Progenitor cell of endocrine pancreas (in vitro differentiated cells): ENCODE measurements around the gene CDKN2B-AS1. TPM values are rescaled to one million over a fixed set of nuclear protein-coding genes. Genes with fewer than 3 reads are reported as not detected.

Experiments
- DNase-seq: peaks from one replicate; pipeline ENCODE4 v3.0.0; 2021; ENCODE audit warnings: low spot score; ENCODE audit not compliant: unreplicated experiment
- H3K27ac Mint-ChIP-seq: 2 replicates; pipeline ENCODE4 v1.8.0; 2021; ENCODE audit warnings: mild to moderate bottlenecking, moderate library complexity, mixed read lengths
- H3K27me3 Mint-ChIP-seq: 2 replicates; pipeline ENCODE4 v1.8.0; 2021; ENCODE audit warnings: mixed read lengths
- H3K36me3 Mint-ChIP-seq: 2 replicates; pipeline ENCODE4 v1.8.0; 2022; ENCODE audit warnings: mixed read lengths; ENCODE audit not compliant: insufficient read depth
- H3K4me1 Mint-ChIP-seq: 2 replicates; pipeline ENCODE4 v1.8.0; 2021; ENCODE audit warnings: low read depth, mixed read lengths
- H3K4me3 Mint-ChIP-seq: 2 replicates; pipeline ENCODE4 v1.8.0; 2021; ENCODE audit warnings: low read depth, mild to moderate bottlenecking, moderate library complexity, mixed read lengths
- H3K9me3 Mint-ChIP-seq: 2 replicates; pipeline ENCODE4 v1.8.0; 2021; ENCODE audit warnings: low read depth, mixed read lengths
- total RNA-seq: library from RNA; stranded (reverse); gene quantifications from 2 replicates; pipeline ENCODE4 v1.2.1, GENCODE V29; 2021
- TF ChIP-seq, protein P1 (sequence below): fragments of 200-600 bp; sonication (generic); IDR thresholded peaks from one replicate; pipeline ENCODE4 v1.5.0; 2021; ENCODE audit warnings: antibody characterized with exemption, mild to moderate bottlenecking; ENCODE audit not compliant: unreplicated experiment

The CDKN2B-AS1 gene
- total RNA-seq, 1 donor from 2014 or later: not detected

DNA sequence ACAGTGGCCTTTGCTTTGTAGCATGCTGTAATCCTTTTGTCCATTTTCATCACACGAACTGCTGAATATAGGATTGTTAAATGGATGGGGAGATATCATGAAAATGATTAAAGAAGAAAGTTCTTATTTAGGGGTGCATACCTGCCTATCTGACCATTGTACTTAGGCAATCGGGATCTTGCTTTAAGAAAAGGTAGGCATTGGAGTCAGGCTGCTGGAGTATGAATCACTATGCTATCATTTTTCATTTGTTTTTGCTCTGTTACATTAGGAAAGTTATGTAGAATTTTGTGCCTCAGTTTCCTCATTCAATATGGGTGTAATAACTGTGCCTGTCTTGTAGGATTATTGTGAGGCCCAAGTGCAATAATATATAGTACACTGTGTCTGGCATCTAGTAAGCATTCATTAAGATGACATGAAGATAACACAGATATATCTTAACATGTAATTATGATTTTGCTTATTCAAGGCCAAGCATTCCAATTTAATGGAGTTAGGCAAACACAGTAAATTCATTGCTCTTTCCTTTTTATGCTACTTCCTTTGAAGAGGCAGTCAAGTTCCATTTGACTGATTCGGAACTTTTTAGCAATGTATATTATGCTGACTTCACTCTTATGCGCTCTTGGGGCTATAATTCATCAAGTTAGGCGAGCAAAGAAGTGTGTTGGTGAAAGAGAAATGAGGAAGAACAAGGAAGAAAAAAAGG, 124.4 kb downstream of the CDKN2B-AS1 start:
- Mint-ChIP-seq H3K9me3 (peaks cover 21% of the 10 kb centered on the region), H3K27ac (no peak overlapping the region), H3K4me3 (no peak overlapping the region), H3K27me3 (peaks cover 3% of the 10 kb centered on the region), H3K36me3 (peaks cover 2% of the 10 kb centered on the region), H3K4me1 (peaks cover 17% of the 10 kb centered on the region)
- no peak for DNase-seq
- TF ChIP-seq, protein P1, sequence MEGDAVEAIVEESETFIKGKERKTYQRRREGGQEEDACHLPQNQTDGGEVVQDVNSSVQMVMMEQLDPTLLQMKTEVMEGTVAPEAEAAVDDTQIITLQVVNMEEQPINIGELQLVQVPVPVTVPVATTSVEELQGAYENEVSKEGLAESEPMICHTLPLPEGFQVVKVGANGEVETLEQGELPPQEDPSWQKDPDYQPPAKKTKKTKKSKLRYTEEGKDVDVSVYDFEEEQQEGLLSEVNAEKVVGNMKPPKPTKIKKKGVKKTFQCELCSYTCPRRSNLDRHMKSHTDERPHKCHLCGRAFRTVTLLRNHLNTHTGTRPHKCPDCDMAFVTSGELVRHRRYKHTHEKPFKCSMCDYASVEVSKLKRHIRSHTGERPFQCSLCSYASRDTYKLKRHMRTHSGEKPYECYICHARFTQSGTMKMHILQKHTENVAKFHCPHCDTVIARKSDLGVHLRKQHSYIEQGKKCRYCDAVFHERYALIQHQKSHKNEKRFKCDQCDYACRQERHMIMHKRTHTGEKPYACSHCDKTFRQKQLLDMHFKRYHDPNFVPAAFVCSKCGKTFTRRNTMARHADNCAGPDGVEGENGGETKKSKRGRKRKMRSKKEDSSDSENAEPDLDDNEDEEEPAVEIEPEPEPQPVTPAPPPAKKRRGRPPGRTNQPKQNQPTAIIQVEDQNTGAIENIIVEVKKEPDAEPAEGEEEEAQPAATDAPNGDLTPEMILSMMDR: no peak

DNA sequence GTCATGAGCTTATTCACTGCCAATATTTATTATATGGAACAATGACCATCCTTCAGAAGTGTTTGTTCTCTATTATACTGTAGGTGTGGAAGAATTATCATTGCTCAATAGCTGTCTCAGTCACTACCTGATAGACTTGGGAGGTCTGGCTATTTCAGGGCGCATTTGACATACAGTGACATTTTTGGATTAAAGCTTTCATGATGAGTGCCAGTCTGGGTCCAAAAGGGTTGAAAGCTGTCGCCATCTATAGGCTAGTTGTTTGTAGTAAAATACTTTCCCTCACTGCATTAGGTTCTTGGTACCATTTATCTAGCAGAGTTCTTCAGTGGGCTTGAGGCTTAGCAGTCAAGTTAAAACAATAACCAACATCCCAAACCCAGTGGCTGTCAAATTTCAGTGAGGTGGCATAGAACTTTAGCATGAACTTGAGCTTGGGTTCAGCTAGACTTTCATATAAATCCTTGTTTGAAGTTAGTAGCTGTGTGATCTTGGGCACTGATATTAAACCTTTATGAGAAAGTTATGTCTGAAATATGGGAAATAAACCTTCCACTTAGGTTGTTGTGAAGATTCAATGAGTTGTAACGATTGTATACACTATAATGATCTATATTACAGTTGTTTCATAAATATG, 125.0 kb downstream of the CDKN2B-AS1 start:
- H3K4me1 Mint-ChIP-seq: peaks cover 23% of the 10 kb centered on the region
- peaks cover 18% of the 10 kb centered on the region for H3K9me3 Mint-ChIP-seq
- no peak for DNase-seq
- TF ChIP-seq, protein P1: peak; percentile 53
- H3K27ac Mint-ChIP-seq: no peak overlapping the region
- H3K27me3 Mint-ChIP-seq: peaks cover 3% of the 10 kb centered on the region
- no peak overlapping the region for H3K4me3 Mint-ChIP-seq
- peaks cover 2% of the 10 kb centered on the region for H3K36me3 Mint-ChIP-seq

DNA sequence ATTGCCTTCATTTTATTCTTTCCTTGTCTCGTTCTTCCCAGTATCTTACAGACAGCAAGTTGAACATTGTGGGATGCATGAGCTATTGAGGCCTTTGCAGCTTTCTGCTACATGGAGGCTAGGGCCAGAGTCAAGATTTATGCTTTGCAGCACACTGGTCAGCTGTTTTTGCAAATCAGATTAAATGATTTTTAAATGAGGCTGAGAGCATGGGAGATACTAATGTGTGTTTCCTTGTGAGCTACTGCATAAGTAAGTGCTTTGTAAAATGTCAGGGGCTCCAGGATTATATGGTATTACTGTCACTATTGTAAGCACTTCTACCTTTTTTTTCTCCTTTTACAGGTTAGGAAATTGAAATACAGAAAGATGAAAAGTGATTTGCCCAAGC, 125.6 kb downstream of the CDKN2B-AS1 start:
- peaks cover under 1% of the 10 kb centered on the region for H3K27me3 Mint-ChIP-seq
- H3K4me3 Mint-ChIP-seq: no peak overlapping the region
- peaks cover 26% of the 10 kb centered on the region for H3K4me1 Mint-ChIP-seq
- peaks cover 18% of the 10 kb centered on the region for H3K9me3 Mint-ChIP-seq
- DNase-seq: no peak
- H3K27ac Mint-ChIP-seq: no peak overlapping the region
- TF ChIP-seq, protein P1: no peak
- H3K36me3 Mint-ChIP-seq: peaks cover 2% of the 10 kb centered on the region

DNA sequence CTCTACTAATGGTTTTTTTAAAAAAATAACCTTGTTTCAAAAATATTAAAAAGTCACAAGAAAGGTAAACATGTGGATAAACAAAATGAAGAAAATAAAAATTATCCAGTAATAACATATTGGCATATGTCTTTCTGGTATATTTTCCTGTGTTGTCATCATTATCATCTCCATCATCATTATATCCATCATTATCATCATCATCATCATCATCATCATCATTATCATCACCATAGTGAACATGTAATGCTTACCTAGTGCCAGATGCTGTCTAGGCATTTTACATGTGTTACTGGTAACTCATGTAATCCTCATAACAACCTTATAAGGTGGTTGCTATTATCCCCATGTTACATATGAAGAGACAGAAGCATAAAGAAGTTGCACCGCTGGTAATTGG, 126.0 kb downstream of the CDKN2B-AS1 start:
- H3K4me1 Mint-ChIP-seq: peaks cover 26% of the 10 kb centered on the region
- H3K36me3 Mint-ChIP-seq: peaks cover 2% of the 10 kb centered on the region
- H3K9me3 Mint-ChIP-seq: peaks cover 18% of the 10 kb centered on the region
- no peak overlapping the region for H3K4me3 Mint-ChIP-seq
- TF ChIP-seq, protein P1: no peak
- H3K27me3 Mint-ChIP-seq: no peaks in the 10 kb centered on the region
- H3K27ac Mint-ChIP-seq: no peak overlapping the region
- DNase-seq: no peak

DNA sequence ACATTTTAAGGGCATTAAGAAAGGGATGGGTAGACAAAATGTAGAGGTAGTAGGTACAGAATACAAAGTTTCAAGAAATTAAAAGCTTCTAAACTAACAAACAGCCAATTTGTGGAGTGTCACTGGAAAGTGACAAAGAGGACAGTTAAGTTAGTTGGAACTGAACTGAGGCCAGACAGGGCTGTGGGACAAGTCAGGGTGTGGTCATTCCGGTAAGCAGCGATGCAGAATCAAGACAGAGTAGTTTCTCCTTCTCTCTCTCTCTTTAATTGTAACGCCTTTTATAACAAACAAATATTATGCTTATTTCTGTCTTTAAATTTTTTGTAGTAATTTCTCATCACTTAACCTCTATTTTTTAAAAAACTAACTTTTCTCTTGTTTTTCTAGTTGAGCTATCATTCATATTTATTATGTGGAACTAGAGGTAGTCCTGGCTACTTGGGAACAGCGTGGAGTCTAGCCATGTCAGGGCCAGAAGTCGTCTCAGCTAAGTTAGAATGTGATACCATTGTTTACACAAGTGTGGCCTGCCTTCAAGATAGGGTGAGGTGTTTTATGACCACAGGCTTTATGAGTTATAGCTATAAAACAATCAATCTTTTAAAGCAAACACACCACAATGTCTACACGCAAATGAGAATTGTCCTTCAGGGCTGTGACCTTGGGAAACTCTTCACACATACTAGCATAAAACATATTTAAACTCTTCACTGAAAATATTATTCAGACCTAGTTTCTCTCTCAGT, 129.8 kb downstream of the CDKN2B-AS1 start:
- Mint-ChIP-seq H3K27ac (peak overlapping the region; percentile 60), H3K27me3 (no peaks in the 10 kb centered on the region), H3K36me3 (peaks cover 2% of the 10 kb centered on the region), H3K9me3 (peaks cover 18% of the 10 kb centered on the region), H3K4me1 (peaks cover 18% of the 10 kb centered on the region), H3K4me3 (peak overlapping the region; percentile 19)
- DNase-seq: no peak
- TF ChIP-seq, protein P1: no peak
